H1 (cell line): ENCODE measurements around the gene PACSIN2.

Source experiments
- EP300 ChIP-seq, 2 experiments: IDR thresholded peaks; 1 replicate in 1 of 2; 2 replicates in 1 of 2; pipeline ENCODE4 v1.6.1; 2011 to 2012; ENCODE audit warnings: low read depth in 2 of 2, low read length in 2 of 2, mild to moderate bottlenecking in 2 of 2, borderline replicate concordance in 1 of 2, inconsistent platforms in 1 of 2, moderate library complexity in 1 of 2
- FOSL1 ChIP-seq: IDR thresholded peaks from 2 replicates; pipeline ENCODE4 v1.6.1; 2011; ENCODE audit warnings: mild to moderate bottlenecking, low read depth, low read length, moderate library complexity; ENCODE audit not compliant: insufficient read depth
- HDAC6 ChIP-seq: IDR thresholded peaks from one replicate; pipeline ENCODE4 v1.7.1; 2012; ENCODE audit warnings: low read depth, mild to moderate bottlenecking, inconsistent platforms, low read length, moderate library complexity
- JUN ChIP-seq: IDR thresholded peaks from 2 replicates; pipeline ENCODE4 v1.6.1; 2011; ENCODE audit warnings: low read depth, mild to moderate bottlenecking, improper control_type of control experiment, low read length
- POLR2A ChIP-seq, 2 experiments: IDR thresholded peaks; 1 replicate in 1 of 2; 2 replicates in 1 of 2; pipeline ENCODE4 v1.6.1; 2011; ENCODE audit warnings: low read depth in 2 of 2, low read length in 2 of 2, mild to moderate bottlenecking in 2 of 2; ENCODE audit errors: control extremely low read depth in 1 of 2
- POLR2AphosphoS5 ChIP-seq: IDR thresholded peaks from 2 replicates; pipeline ENCODE4 v1.6.1; 2011; ENCODE audit warnings: low read depth, low read length
- RAD21 ChIP-seq, 2 experiments: IDR thresholded peaks in 1 of 2; conservative IDR thresholded peaks in 1 of 2; 2 replicates each; pipeline ENCODE4 v1.6.1; 2011; ENCODE audit warnings: low read depth in 2 of 2, low read length in 2 of 2, improper control_type of control experiment in 1 of 2, inconsistent platforms in 1 of 2, mild to moderate bottlenecking in 1 of 2, moderate library complexity in 1 of 2
- SRF ChIP-seq: IDR thresholded peaks from 2 replicates; pipeline ENCODE4 v1.6.1; 2011; ENCODE audit warnings: mild to moderate bottlenecking, low read depth, low read length, moderate library complexity
- TF ChIP-seq, protein P1 (sequence below), 3 experiments: IDR thresholded peaks; 1 replicate in 2 of 3; 2 replicates in 1 of 3; pipeline versions ENCODE4 v1.5.1 to v1.6.1; 2011; ENCODE audit warnings: low read length in 3 of 3, mild to moderate bottlenecking in 3 of 3, inconsistent platforms in 2 of 3, low read depth in 1 of 3, moderate library complexity in 1 of 3; ENCODE audit not compliant: insufficient read depth in 1 of 3; ENCODE audit errors: control extremely low read depth in 1 of 3

DNA sequence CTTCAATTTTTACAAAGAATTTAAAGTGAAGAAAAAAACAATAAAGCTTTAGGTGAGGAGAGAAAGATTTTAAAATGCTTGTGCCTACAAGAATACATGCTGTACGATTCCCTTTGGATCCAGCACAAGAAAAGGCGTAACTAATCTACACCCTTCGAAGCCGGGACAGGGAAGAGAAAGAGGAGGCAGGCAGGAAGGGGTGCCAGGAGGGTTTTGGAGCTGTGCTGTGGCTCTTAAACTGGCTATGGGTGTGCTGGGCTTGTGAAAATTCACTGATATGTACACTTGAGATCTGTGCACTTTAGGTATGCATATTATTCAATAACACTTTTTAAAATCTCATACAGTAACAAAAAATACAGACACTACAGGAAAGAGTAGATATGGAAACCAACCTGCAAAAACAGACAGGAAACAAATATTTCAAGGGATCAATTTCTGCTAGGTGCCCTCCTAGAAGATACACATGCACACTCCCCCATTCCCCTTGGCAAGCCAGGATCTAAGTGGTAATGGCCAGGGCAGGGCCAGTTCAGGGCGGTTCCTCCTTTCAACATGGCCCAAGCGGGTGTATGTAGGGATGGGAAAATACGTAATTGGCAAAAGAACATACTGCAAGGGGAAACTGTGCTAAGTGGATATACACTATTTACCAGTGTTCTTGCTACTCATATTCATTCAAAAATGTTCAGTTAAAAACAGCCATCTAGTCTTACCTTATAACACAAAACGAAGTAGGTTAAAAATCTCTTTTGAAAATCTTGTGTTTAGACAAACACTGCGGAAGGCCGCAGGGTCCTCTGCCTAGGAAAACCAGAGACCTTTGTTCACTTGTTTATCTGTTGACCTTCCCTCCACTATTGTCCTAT is 54.2 kb downstream of the PACSIN2 start:
- TF ChIP-seq SRF (no peak), EP300 (IDR thresholded peaks at IDR 0.05; ENCODE audit: borderline replicate concordance in 1 of 2, low read depth in 2 of 2, low read length in 2 of 2) (no peak), POLR2A (IDR thresholded peaks at IDR 0.05; ENCODE audit: control extremely low read depth in 1 of 2, low read depth in 2 of 2, low read length in 2 of 2) (no peak), HDAC6 (no peak), JUN (no peak), FOSL1 (no peak), RAD21 (IDR thresholded peaks at IDR 0.05 in 1 of 2, conservative IDR thresholded peaks at IDR 0.05 in 1 of 2; ENCODE audit: low read depth in 2 of 2, low read length in 2 of 2) (no peak), POLR2AphosphoS5 (no peak)
- TF ChIP-seq, protein P1, sequence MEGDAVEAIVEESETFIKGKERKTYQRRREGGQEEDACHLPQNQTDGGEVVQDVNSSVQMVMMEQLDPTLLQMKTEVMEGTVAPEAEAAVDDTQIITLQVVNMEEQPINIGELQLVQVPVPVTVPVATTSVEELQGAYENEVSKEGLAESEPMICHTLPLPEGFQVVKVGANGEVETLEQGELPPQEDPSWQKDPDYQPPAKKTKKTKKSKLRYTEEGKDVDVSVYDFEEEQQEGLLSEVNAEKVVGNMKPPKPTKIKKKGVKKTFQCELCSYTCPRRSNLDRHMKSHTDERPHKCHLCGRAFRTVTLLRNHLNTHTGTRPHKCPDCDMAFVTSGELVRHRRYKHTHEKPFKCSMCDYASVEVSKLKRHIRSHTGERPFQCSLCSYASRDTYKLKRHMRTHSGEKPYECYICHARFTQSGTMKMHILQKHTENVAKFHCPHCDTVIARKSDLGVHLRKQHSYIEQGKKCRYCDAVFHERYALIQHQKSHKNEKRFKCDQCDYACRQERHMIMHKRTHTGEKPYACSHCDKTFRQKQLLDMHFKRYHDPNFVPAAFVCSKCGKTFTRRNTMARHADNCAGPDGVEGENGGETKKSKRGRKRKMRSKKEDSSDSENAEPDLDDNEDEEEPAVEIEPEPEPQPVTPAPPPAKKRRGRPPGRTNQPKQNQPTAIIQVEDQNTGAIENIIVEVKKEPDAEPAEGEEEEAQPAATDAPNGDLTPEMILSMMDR (IDR thresholded peaks at IDR 0.05; ENCODE audit: control extremely low read depth in 1 of 3, insufficient read depth in 1 of 3, low read depth in 1 of 3, low read length in 3 of 3), result no peak
